ENCODE results near the gene SPOCK1. TPM values are rescaled to one million over a fixed set of nuclear protein-coding genes. Genes with fewer than 3 reads are reported as not detected.

SPOCK1 gene
- total and polyA plus RNA-seq, 2 of the 4 experiments (the other 2 are of a cell fraction) = 5.0 to 20.3 TPM

DNA sequence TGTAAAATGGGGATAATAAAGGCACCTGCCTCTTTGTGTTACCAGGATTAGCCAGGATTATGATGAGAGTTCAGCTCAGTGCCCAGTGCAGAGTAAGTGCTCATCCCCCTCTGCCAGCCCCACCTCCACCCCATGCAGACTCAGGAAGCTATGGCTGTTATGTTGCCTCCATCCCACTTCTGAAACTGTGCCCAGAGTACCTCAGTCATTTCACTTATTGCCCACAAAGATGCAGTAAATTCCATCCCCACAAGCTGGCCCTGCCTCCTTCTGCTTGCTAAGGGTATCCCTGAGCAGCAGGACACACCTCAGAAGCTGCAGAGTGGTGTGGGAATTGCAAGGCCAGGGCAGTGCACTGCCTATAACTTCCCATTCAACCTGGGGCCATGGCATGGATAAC lies 415.1 kb downstream of the SPOCK1 start:
- H3K27me3 ChIP-seq (ENCODE audit: control insufficient read depth, insufficient read depth, low read length) = no peaks in the 10 kb centered on the region
- H3K14ac ChIP-seq (replicated peaks; ENCODE audit: low read depth, low read length) = no peak overlapping the region
- H3K79me1 ChIP-seq (ENCODE audit: low read depth in 1 of 2, low read length in 2 of 2) = no peaks in the 10 kb centered on the region
- no peak overlapping the region for H2AK9ac ChIP-seq (replicated peaks; ENCODE audit: low read depth, low read length, poor library complexity)
- no peak overlapping the region for H2AFZ ChIP-seq (replicated peaks; ENCODE audit: low read length, poor library complexity)
- H3K23ac ChIP-seq (ENCODE audit: low read depth, low read length) = no peak overlapping the region
- H3K4me3 ChIP-seq (ENCODE audit: insufficient read depth, low read depth, low read length) = no peak overlapping the region
- no peak overlapping the region for H4K5ac ChIP-seq (ENCODE audit: low read depth, low read length)
- no peaks in the 10 kb centered on the region for H3K9me3 ChIP-seq (ENCODE audit: control insufficient read depth, insufficient read depth, low read length)
- dilution Hi-C loops (cut with HindIII; ENCODE audit: low sequenced_read_pairs, unreplicated experiment) = no loop called here
- H3K4me2 ChIP-seq (ENCODE audit: low read depth, low read length) = no peak overlapping the region
- no peak overlapping the region for H4K8ac ChIP-seq (ENCODE audit: low read depth in 2 of 2, low read length in 2 of 2)
- H2AK5ac ChIP-seq (ENCODE audit: low read depth, low read length) = no peak overlapping the region
- no peak for ATAC-seq (ENCODE audit: low read depth)
- H2BK15ac ChIP-seq (ENCODE audit: low read depth, low read length) = no peak overlapping the region
- H3K18ac ChIP-seq (ENCODE audit: low read depth, low read length) = no peak overlapping the region
- no peak overlapping the region for H4K91ac ChIP-seq (ENCODE audit: insufficient read depth, low read depth, low read length)
- no TSS peak for BruUV-seq (replicated peaks)
- H3K4ac ChIP-seq (ENCODE audit: low read depth, low read length) = no peak overlapping the region
- TF ChIP-seq CEBPB (IDR thresholded peaks at IDR 0.05; ENCODE audit: low read depth, low read length) (no peak), RAD21 (IDR thresholded peaks at IDR 0.05; ENCODE audit: low read length) (no peak), MXI1 (IDR thresholded peaks at IDR 0.05; ENCODE audit: borderline replicate concordance, low read depth, low read length) (no peak), CHD1 (IDR thresholded peaks at IDR 0.05; ENCODE audit: low read depth, low read length) (no peak), RCOR1 (IDR thresholded peaks at IDR 0.05; ENCODE audit: insufficient replicate concordance, low read length) (no peak), FOS (IDR thresholded peaks at IDR 0.05; ENCODE audit: low read depth, low read length) (no peak), BHLHE40 (IDR thresholded peaks at IDR 0.05; ENCODE audit: low read depth, low read length) (no peak), POLR2A (IDR thresholded peaks at IDR 0.05; ENCODE audit: low read depth, low read length) (no peak), MAFK (IDR thresholded peaks at IDR 0.05; ENCODE audit: low read depth, low read length) (no peak), SMC3 (IDR thresholded peaks at IDR 0.05; ENCODE audit: low read depth, low read length) (no peak), MAZ (IDR thresholded peaks at IDR 0.05; ENCODE audit: borderline replicate concordance, low read depth, low read length) (no peak)
- TF ChIP-seq, protein P1, sequence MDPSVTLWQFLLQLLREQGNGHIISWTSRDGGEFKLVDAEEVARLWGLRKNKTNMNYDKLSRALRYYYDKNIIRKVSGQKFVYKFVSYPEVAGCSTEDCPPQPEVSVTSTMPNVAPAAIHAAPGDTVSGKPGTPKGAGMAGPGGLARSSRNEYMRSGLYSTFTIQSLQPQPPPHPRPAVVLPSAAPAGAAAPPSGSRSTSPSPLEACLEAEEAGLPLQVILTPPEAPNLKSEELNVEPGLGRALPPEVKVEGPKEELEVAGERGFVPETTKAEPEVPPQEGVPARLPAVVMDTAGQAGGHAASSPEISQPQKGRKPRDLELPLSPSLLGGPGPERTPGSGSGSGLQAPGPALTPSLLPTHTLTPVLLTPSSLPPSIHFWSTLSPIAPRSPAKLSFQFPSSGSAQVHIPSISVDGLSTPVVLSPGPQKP (IDR thresholded peaks at IDR 0.05; ENCODE audit: borderline replicate concordance, low read depth, low read length) = no peak
- TF ChIP-seq, protein P2, sequence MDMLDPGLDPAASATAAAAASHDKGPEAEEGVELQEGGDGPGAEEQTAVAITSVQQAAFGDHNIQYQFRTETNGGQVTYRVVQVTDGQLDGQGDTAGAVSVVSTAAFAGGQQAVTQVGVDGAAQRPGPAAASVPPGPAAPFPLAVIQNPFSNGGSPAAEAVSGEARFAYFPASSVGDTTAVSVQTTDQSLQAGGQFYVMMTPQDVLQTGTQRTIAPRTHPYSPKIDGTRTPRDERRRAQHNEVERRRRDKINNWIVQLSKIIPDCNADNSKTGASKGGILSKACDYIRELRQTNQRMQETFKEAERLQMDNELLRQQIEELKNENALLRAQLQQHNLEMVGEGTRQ (IDR thresholded peaks at IDR 0.05; ENCODE audit: low read depth, low read length) = no peak
- TF ChIP-seq, protein P3, sequence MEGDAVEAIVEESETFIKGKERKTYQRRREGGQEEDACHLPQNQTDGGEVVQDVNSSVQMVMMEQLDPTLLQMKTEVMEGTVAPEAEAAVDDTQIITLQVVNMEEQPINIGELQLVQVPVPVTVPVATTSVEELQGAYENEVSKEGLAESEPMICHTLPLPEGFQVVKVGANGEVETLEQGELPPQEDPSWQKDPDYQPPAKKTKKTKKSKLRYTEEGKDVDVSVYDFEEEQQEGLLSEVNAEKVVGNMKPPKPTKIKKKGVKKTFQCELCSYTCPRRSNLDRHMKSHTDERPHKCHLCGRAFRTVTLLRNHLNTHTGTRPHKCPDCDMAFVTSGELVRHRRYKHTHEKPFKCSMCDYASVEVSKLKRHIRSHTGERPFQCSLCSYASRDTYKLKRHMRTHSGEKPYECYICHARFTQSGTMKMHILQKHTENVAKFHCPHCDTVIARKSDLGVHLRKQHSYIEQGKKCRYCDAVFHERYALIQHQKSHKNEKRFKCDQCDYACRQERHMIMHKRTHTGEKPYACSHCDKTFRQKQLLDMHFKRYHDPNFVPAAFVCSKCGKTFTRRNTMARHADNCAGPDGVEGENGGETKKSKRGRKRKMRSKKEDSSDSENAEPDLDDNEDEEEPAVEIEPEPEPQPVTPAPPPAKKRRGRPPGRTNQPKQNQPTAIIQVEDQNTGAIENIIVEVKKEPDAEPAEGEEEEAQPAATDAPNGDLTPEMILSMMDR (conservative IDR thresholded peaks at IDR 0.05; ENCODE audit: low read depth, low read length) = no peak
- no peak for DNase-seq
- H2BK5ac ChIP-seq (ENCODE audit: low read depth, low read length, poor library complexity, severe bottlenecking) = no peak overlapping the region
- no peak overlapping the region for H3K56ac ChIP-seq (ENCODE audit: extremely low read depth, insufficient read depth, low read length)
- H3K36me3 ChIP-seq (ENCODE audit: control insufficient read depth, insufficient read depth, low read length) = no peaks in the 10 kb centered on the region
- POLR2A ChIA-PET (ENCODE audit: unreplicated experiment) = no interaction called here
- CTCF ChIA-PET = interaction anchor here (0.7 kb wide), 1 partner anchor 73 kb away, joined by 8 read pairs; no protein-coding TSS in a partner anchor
- no peaks in the 10 kb centered on the region for H4K20me1 ChIP-seq (ENCODE audit: insufficient read depth, low read length)
- H3K4me1 ChIP-seq (ENCODE audit: control insufficient read depth, insufficient read depth, low read length) = no peaks in the 10 kb centered on the region
- intact Hi-C loops (cut with micrococcal nuclease) = no loop called here
- no peak overlapping the region for H2BK20ac ChIP-seq (ENCODE audit: low read depth, low read length)
- no peak overlapping the region for H3K27ac ChIP-seq (ENCODE audit: insufficient read depth, low read length)
- H3K9me1 ChIP-seq (ENCODE audit: insufficient read depth, low read length) = no peaks in the 10 kb centered on the region
- H3K9ac ChIP-seq (ENCODE audit: low read depth, low read length) = no peak overlapping the region
- H2BK120ac ChIP-seq (ENCODE audit: low read depth, low read length) = no peak overlapping the region
- in situ Hi-C loops (cut with MboI; ENCODE audit: low sequenced_read_pairs) = no loop called here

Data from IMR-90 (cell line).